Pancreas (tissue), 10 donors: ENCODE results near the gene SIX4. TPM values are rescaled to one million over a fixed set of nuclear protein-coding genes. Genes with fewer than 3 reads are reported as not detected.

Source experiments
- ATAC-seq, 4 donors: fragments of 200-7000 bp; cut with Tn5 transposase; one replicate each; pipeline versions ENCODE4 v1.8.0 to v1.9.1; 2020; ENCODE audit warnings: mild to moderate bottlenecking in 4 of 4, moderate library complexity in 4 of 4
- DNase-seq, 6 donors: peaks; one replicate each; pipeline ENCODE4 v3.0.0-alpha.2; 2020
- FAIRE-seq: peaks from 2 replicates; lab custom pipeline; 2012; peaks lifted over from hg19 to GRCh38; lab: Jason Lieb, UNC
- H3K27ac ChIP-seq, 4 donors: fragments of 200-600 bp; sonication (generic); 1 replicate in 3 of 4; 2 replicates in 1 of 4; pipeline versions ENCODE4 v1.5.0 to v1.8.0; 2020
- H3K27me3 ChIP-seq, 4 donors: fragments of 200-600 bp; one replicate each; pipeline ENCODE4 v1.8.0; 2021
- H3K36me3 ChIP-seq, 3 donors: fragments of 200-600 bp; sonication (generic) in 1 of 3; one replicate each; pipeline versions ENCODE4 v1.5.0 to v1.8.0; 2020 to 2021
- H3K4me1 ChIP-seq, 3 donors: fragments of 200-600 bp; one replicate each; pipeline ENCODE4 v1.8.0; 2021
- H3K4me3 ChIP-seq, 4 donors: fragments of 200-600 bp; sonication (generic) in 2 of 4; one replicate each; pipeline versions ENCODE4 v1.5.0 to v1.8.0; 2020 to 2021
- H3K9me3 ChIP-seq, 4 donors: fragments of 200-600 bp; one replicate each; pipeline ENCODE4 v1.8.0; 2021
- CTCF ChIP-seq, 4 donors: fragments of 200-600 bp; sonication (generic) in 3 of 4; IDR thresholded peaks; one replicate each; pipeline versions ENCODE4 v1.5.0 to v1.8.0; 2021; ENCODE audit warnings: antibody characterized with exemption in 4 of 4
- WGBS, 2 donors: extraction: QIAGEN DNeasy Blood & Tissue Kit; methylation state at CpG; one replicate each; pipeline ENCODE4 v1.1.7; 2013; 5-methylcytosine and 5-hydroxymethylcytosine counted together
- intact Hi-C, 3 donors: fragments of 100-400 bp; cut with DNase I; formaldehyde crosslinking; loops; one replicate each; pipeline versions ENCODE4 v1.11.1 to v1.14.2; 2022
- polyA plus RNA-seq, 2 donors: library from polyadenylated mRNA; stranded (reverse); fragments of 200-250 nt; gene quantifications; one replicate each; pipeline ENCODE4 v1.2.3, GENCODE V29; 2013
- total RNA-seq, 6 donors: library from RNA; stranded (reverse); fragmentation: NEBNext Ultra II Directional in 4 of 6; extraction: Animal tissue kit (Norgen Biotek cat#: 25700) in 4 of 6; gene quantifications; one replicate each; pipeline versions ENCODE4 v1.2.1 to v1.2.4, GENCODE V29; 2021 to 2023
- donor health status: healthy with polysubstance abuse.
- donor health status: DM: no; HTN: no; CAD: no; lungs with moderate emphysema.
- donor health status: DM: no; HTN: no; CAD: no.
- donor health status: control.
- donor health status: control.
- donor health status: Bipolar disorder and iron deficiency.
- donor health status: DM: yes; HTN: yes; CAD: no.
- donor health status: DM: no; HTN: no; CAD: no.
- donor health status: DM: no; HTN: no; CAD: no.
- donor health status: DM: yes; HTN: yes; CAD: no.

SIX4 gene
- total and polyA plus RNA-seq, 8 donors = 0.33 to 4.1 (median 2.2) TPM

DNA sequence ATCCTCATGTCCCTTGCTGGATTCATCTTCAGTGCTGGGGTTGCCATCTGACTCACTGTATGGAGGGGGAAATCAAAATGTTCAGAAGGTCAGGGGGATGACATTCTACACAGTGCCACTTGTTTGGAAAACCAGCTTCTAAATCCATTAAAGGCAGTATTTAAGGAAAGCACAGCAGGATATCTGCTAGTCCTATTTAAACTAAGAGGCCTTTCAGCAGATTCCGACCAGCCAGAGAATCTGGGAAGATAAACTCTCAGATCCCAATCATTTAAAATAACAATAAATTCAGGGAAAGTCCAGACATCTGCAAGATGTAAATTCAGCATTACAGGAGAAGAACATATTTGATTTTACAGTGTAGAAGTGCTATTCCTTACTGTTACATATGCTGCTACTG is 3.8 kb downstream of the SIX4 start:
- H3K27ac ChIP-seq = no peak overlapping the region
- no peak for TF ChIP-seq CTCF (IDR thresholded peaks at IDR 0.05)
- ATAC-seq = no peak
- no peaks in the 10 kb centered on the region for H3K27me3 ChIP-seq
- FAIRE-seq = no peak
- no peaks in the 10 kb centered on the region for H3K4me1 ChIP-seq
- WGBS, 2 donors = 79 to 96% methylated on average over 1 of the region's 1 CpG
- no peak for DNase-seq
- H3K36me3 ChIP-seq = no peaks in the 10 kb centered on the region
- intact Hi-C loops = no loop called here
- H3K4me3 ChIP-seq = no peak overlapping the region
- H3K9me3 ChIP-seq = no peaks in the 10 kb centered on the region

GRCh38 chr14:60713513-60713912 is 10.6 kb downstream of the SIX4 start:
- intact Hi-C loops = no loop called here
- WGBS, 2 donors = 77 to 87% methylated on average over 6 of the region's 6 CpGs
- Histone ChIP-seq H3K27ac (no peak overlapping the region), H3K9me3 (no peaks in the 10 kb centered on the region), H3K4me1 (no peaks in the 10 kb centered on the region), H3K4me3 (no peak overlapping the region), H3K27me3 (no peaks in the 10 kb centered on the region), H3K36me3 (no peaks in the 10 kb centered on the region)
- ATAC-seq (no peak), FAIRE-seq (no peak), DNase-seq (no peak)
- TF ChIP-seq CTCF (IDR thresholded peaks at IDR 0.05) = no peak

DNA sequence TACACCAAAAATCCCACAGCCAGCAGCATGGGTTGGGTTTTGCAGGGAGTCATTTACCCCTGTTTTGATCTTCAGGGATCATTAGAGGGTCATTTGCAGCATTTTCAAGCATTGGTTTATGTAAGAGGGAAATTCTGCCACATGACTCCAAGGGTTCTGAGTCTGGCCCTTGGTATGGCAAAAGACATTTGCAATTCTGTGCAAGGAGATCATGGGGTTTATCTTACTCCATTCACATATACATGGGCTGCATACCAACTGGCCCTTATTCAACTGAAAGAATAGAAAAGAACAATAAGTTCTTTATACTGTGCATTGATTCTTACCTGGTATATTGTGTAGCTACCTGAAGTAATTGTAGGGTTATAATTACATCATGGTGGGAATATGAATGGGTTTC is 13.7 kb downstream of the SIX4 start:
- H3K4me3 ChIP-seq = no peak overlapping the region
- H3K27me3 ChIP-seq = no peaks in the 10 kb centered on the region
- no peaks in the 10 kb centered on the region for H3K4me1 ChIP-seq
- intact Hi-C loops = no loop called here
- no peak overlapping the region for H3K27ac ChIP-seq
- TF ChIP-seq CTCF (IDR thresholded peaks at IDR 0.05) = no peak
- DNase-seq (no peak), FAIRE-seq (no peak), ATAC-seq (no peak)
- no peaks in the 10 kb centered on the region for H3K9me3 ChIP-seq
- no peaks in the 10 kb centered on the region for H3K36me3 ChIP-seq

- no peaks in the 10 kb centered on the region for H3K36me3 ChIP-seq
- H3K4me3 ChIP-seq = no peak overlapping the region
- intact Hi-C loops = no loop called here
- TF ChIP-seq CTCF (IDR thresholded peaks at IDR 0.05) = no peak
- ATAC-seq = no peak
- 94 to 99% methylated on average over 3 of the region's 3 CpGs for WGBS, 2 donors
- no peaks in the 10 kb centered on the region for H3K4me1 ChIP-seq
- DNase-seq = no peak
- H3K27ac ChIP-seq = no peak overlapping the region
- H3K9me3 ChIP-seq = no peaks in the 10 kb centered on the region
- no peak for FAIRE-seq
- H3K27me3 ChIP-seq = no peaks in the 10 kb centered on the region
These were observed 16.3 kb downstream of the SIX4 start for GRCh38 chr14:60707858-60708257.

DNA sequence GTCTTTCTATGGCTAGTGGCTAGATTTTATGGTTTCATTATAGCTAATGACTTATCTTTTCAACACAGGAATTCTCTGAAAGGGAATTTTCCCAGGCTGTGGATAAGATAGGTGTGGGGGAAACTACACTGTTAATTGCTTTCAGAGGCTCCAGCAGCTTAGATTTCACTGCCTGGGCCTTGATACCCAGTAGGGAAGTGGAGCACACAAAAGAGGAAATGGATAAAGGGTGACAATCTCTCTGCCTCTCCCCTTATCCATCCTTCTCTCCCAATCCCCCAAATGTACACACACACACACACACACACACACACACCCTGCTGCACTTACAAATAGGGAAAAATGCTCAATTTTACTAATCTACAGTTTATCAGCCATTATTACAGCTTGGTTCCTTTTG is 19.1 kb downstream of the SIX4 start:
- Histone ChIP-seq H3K4me3 (no peak overlapping the region), H3K36me3 (no peaks in the 10 kb centered on the region), H3K9me3 (no peaks in the 10 kb centered on the region), H3K27me3 (no peaks in the 10 kb centered on the region), H3K4me1 (no peaks in the 10 kb centered on the region), H3K27ac (no peak overlapping the region)
- TF ChIP-seq CTCF (IDR thresholded peaks at IDR 0.05) = no peak
- intact Hi-C loops = no loop called here
- DNase-seq (no peak), ATAC-seq (no peak), FAIRE-seq (no peak)
